Measurements from ENCODE around the gene SKIDA1. TPM values are rescaled to one million over a fixed set of nuclear protein-coding genes. Genes with fewer than 3 reads are reported as not detected.

Gene SKIDA1
- total RNA-seq, 1 experiment from 2014 or later: 0.34 TPM

DNA sequence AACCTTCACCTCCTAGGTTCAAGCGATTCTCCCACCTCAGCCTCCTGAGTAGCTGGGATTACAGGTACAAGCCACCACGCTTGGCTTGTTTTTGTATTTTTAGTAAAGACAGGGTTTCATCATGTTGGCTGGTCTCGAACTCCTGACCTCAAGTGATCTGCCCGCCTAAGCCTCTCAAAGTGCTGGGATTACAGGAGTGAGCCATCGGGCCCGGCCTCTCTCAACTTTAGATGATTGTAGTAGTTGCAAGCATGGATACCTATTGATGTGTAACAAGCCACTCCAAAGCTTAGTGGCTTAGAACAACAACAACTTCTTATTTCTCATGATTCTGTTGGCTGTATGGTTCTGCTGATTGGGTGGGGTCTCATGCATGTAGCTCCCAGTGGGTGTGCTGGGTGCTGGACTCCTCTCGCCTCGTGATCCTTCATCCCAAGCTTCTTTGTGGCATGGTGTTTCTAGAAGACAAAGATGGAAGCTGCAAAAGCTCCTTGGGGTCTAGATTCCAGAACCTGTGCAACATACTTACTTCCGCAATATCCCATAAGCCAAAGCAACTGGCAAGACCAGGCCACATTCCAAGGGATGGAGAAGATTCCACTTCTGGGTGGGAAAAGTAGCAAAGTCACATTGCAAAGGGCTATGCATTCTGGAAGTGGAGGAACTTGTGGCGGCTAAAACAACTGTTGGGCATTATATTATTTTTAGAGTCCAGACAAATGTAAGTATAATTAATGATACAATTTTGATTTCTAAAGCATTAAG is 37.9 kb downstream of the SKIDA1 start:
- H3K9me2 ChIP-seq (ENCODE audit: insufficient read depth): no peaks in the 10 kb centered on the region
- ChIA-PET RAD21 (ENCODE audit: low non-redundant PET in 1 of 2, low total read pairs in 2 of 2, uncharacterized antibody in 2 of 2, unreplicated experiment in 2 of 2) (interaction anchor here in 1 of 2 experiments (1.3 kb wide), 1 partner anchor 208 kb away, joined by 3 read pairs; no protein-coding TSS in a partner anchor), CTCF (no interaction called here), POLR2A (no interaction called here)
- H3K4me2 ChIP-seq (ENCODE audit: low read length): no peak overlapping the region
- H3K4me1 ChIP-seq (ENCODE audit: control insufficient read depth in 1 of 2, insufficient read depth in 2 of 2, low read length in 2 of 2): no peaks in the 10 kb centered on the region
- H3K36me3 ChIP-seq (ENCODE audit: control insufficient read depth in 1 of 2, insufficient read depth in 2 of 2, low read length in 2 of 2): no peaks in the 10 kb centered on the region
- H3K4me3 ChIP-seq (replicated peaks in 1 of 2; ENCODE audit: low read depth in 1 of 2, low read length in 2 of 2): no peak overlapping the region
- BruUV-seq (replicated peaks): no TSS peak
- H3K9me3 ChIP-seq (ENCODE audit: control insufficient read depth in 1 of 2, insufficient read depth in 1 of 2, low read depth in 1 of 2, low read length in 2 of 2): no peaks in the 10 kb centered on the region
- H3K9ac ChIP-seq (ENCODE audit: low read length): no peak overlapping the region
- H2AFZ ChIP-seq (ENCODE audit: low read depth, low read length, poor library complexity, severe bottlenecking): no peak overlapping the region
- ATAC-seq (no peak), DNase-seq (ENCODE audit: low read depth, low spot score) (no peak)
- TF ChIP-seq YY1 (IDR thresholded peaks at IDR 0.05; ENCODE audit: extremely low read depth, insufficient replicate concordance, low read depth, low read length) (no peak), ZFX (IDR thresholded peaks at IDR 0.05) (no peak), FOSL1 (IDR thresholded peaks at IDR 0.05; ENCODE audit: low read depth) (no peak), CBX3 (IDR thresholded peaks at IDR 0.05; ENCODE audit: low read depth) (no peak), JUND (IDR thresholded peaks at IDR 0.05) (no peak), SP1 (IDR thresholded peaks at IDR 0.05; ENCODE audit: low read depth) (no peak)
- TF ChIP-seq, protein P1, sequence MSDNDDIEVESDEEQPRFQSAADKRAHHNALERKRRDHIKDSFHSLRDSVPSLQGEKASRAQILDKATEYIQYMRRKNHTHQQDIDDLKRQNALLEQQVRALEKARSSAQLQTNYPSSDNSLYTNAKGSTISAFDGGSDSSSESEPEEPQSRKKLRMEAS (IDR thresholded peaks at IDR 0.05): no peak
- H3K27ac ChIP-seq (ENCODE audit: low read depth, low read length): no peak overlapping the region
- H4K20me1 ChIP-seq (ENCODE audit: insufficient read depth): no peaks in the 10 kb centered on the region
- H3K27me3 ChIP-seq (ENCODE audit: insufficient read depth, low read length): no peaks in the 10 kb centered on the region
- H3K79me2 ChIP-seq (ENCODE audit: insufficient read depth, low read length): no peaks in the 10 kb centered on the region
- intact Hi-C loops (cut with micrococcal nuclease): no loop called here

DNA sequence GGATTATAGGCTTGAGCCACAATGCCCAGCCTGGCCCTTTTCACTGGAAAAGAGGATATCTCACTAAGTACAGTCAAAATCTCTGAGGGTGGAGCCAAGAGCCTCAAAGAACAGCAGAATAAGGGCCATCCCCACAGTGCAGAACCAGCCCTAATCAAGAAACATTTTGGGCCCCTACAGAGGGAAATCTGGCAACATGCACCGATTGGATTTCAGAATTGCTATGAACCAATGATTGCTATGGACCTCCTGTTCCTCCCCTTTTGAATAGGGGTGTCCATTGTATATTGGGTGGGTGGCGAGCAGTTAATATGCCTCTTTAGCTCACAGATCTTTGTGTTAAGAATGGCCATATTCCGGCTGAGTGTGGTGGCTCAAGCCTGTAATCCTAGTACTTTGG is 42.7 kb downstream of the SKIDA1 start:
- Histone ChIP-seq H2AFZ (ENCODE audit: low read depth, low read length, poor library complexity, severe bottlenecking) (no peak overlapping the region), H3K4me1 (ENCODE audit: control insufficient read depth in 1 of 2, insufficient read depth in 2 of 2, low read length in 2 of 2) (no peaks in the 10 kb centered on the region), H3K9me2 (ENCODE audit: insufficient read depth) (no peaks in the 10 kb centered on the region), H4K20me1 (ENCODE audit: insufficient read depth) (no peaks in the 10 kb centered on the region), H3K9ac (ENCODE audit: low read length) (no peak overlapping the region), H3K79me2 (ENCODE audit: insufficient read depth, low read length) (no peaks in the 10 kb centered on the region), H3K27ac (ENCODE audit: low read depth, low read length) (no peak overlapping the region), H3K4me2 (ENCODE audit: low read length) (no peak overlapping the region), H3K27me3 (ENCODE audit: insufficient read depth, low read length) (no peaks in the 10 kb centered on the region), H3K36me3 (ENCODE audit: control insufficient read depth in 1 of 2, insufficient read depth in 2 of 2, low read length in 2 of 2) (no peaks in the 10 kb centered on the region), H3K9me3 (ENCODE audit: control insufficient read depth in 1 of 2, insufficient read depth in 1 of 2, low read depth in 1 of 2, low read length in 2 of 2) (no peaks in the 10 kb centered on the region), H3K4me3 (replicated peaks in 1 of 2; ENCODE audit: low read depth in 1 of 2, low read length in 2 of 2) (no peak overlapping the region)
- ChIA-PET RAD21 (ENCODE audit: low non-redundant PET in 1 of 2, low total read pairs in 2 of 2, uncharacterized antibody in 2 of 2, unreplicated experiment in 2 of 2) (no interaction called here), CTCF (no interaction called here), POLR2A (no interaction called here)
- DNase-seq (ENCODE audit: low read depth, low spot score) (no peak), ATAC-seq (no peak)
- TF ChIP-seq ZFX (IDR thresholded peaks at IDR 0.05) (no peak), EGR1 (IDR thresholded peaks at IDR 0.05; ENCODE audit: low read depth) (no peak), EZH2phosphoT487 (IDR thresholded peaks at IDR 0.05; ENCODE audit: borderline replicate concordance) (no peak), FOSL1 (IDR thresholded peaks at IDR 0.05; ENCODE audit: low read depth) (no peak), POLR2A (IDR thresholded peaks at IDR 0.05; ENCODE audit: borderline replicate concordance, extremely low read depth, insufficient read depth, insufficient read length) (no peak), ELF1 (IDR thresholded peaks at IDR 0.05; ENCODE audit: borderline replicate concordance, low read depth) (no peak), ZNF274 (IDR thresholded peaks at IDR 0.05; ENCODE audit: low read depth, low read length) (no peak), EZH2 (IDR thresholded peaks at IDR 0.05) (no peak), TCF7L2 (IDR thresholded peaks at IDR 0.05; ENCODE audit: borderline replicate concordance, extremely low read depth, insufficient read depth, insufficient read length) (no peak)
- TF ChIP-seq, protein P2, sequence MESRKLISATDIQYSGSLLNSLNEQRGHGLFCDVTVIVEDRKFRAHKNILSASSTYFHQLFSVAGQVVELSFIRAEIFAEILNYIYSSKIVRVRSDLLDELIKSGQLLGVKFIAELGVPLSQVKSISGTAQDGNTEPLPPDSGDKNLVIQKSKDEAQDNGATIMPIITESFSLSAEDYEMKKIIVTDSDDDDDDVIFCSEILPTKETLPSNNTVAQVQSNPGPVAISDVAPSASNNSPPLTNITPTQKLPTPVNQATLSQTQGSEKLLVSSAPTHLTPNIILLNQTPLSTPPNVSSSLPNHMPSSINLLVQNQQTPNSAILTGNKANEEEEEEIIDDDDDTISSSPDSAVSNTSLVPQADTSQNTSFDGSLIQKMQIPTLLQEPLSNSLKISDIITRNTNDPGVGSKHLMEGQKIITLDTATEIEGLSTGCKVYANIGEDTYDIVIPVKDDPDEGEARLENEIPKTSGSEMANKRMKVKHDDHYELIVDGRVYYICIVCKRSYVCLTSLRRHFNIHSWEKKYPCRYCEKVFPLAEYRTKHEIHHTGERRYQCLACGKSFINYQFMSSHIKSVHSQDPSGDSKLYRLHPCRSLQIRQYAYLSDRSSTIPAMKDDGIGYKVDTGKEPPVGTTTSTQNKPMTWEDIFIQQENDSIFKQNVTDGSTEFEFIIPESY (IDR thresholded peaks at IDR 0.05; ENCODE audit: extremely low read depth, insufficient replicate concordance, low read length): no peak
- no TSS peak for BruUV-seq (replicated peaks)
- intact Hi-C loops (cut with micrococcal nuclease): no loop called here
